GM23338 (cell line): ENCODE measurements around the gene POLR2H. TPM values are rescaled to one million over a fixed set of nuclear protein-coding genes. Genes with fewer than 3 reads are reported as not detected.
A peak's percentile ranks its signal among the peaks of the same experiment; 100 is the strongest.

Experiments used
- ATAC-seq: fragments of 200-7000 bp; cut with Tn5 transposase; 3 replicates; pipeline ENCODE4 v1.9.1; 2020
- DNase-seq: peaks from one replicate; pipeline ENCODE4 v3.0.0-alpha.2; 2015; ENCODE audit warnings: low spot score
- H2AFZ ChIP-seq: fragments of 200-600 bp; sonication (generic); 2 replicates; pipeline ENCODE4 v1.8.0; 2016; ENCODE audit warnings: antibody characterized with exemption, mild to moderate bottlenecking, moderate library complexity
- H3F3A ChIP-seq: fragments of 200-600 bp; sonication (generic); replicated peaks from 2 replicates; pipeline ENCODE4 v1.8.0; 2017; ENCODE audit warnings: antibody characterized with exemption, mixed run types, low read depth
- H3K27ac ChIP-seq: fragments of 200-600 bp; sonication (generic); 2 replicates; pipeline ENCODE4 v1.6.1; 2016; ENCODE audit warnings: low read depth
- H3K27me3 ChIP-seq: fragments of 200-600 bp; sonication (generic); 2 replicates; pipeline ENCODE4 v1.8.0; 2016; ENCODE audit warnings: mild to moderate bottlenecking, mixed run types, moderate library complexity; ENCODE audit not compliant: insufficient read depth
- H3K36me3 ChIP-seq: fragments of 200-600 bp; sonication (generic); 2 replicates; pipeline ENCODE4 v1.8.0; 2016; ENCODE audit warnings: mild to moderate bottlenecking; ENCODE audit not compliant: insufficient read depth
- H3K4me1 ChIP-seq: fragments of 200-600 bp; sonication (generic); 2 replicates; pipeline ENCODE4 v1.8.0; 2016; ENCODE audit warnings: mild to moderate bottlenecking, moderate library complexity; ENCODE audit not compliant: insufficient read depth
- H3K4me2 ChIP-seq: fragments of 200-600 bp; sonication (generic); 2 replicates; pipeline ENCODE4 v1.7.1; 2017; ENCODE audit warnings: mixed run types
- H3K4me3 ChIP-seq: fragments of 200-600 bp; sonication (generic); 2 replicates; pipeline ENCODE4 v1.6.1; 2016; ENCODE audit warnings: mixed run types
- H3K79me2 ChIP-seq: fragments of 200-600 bp; sonication (generic); replicated peaks from 2 replicates; pipeline ENCODE4 v1.8.0; 2017; ENCODE audit warnings: mild to moderate bottlenecking; ENCODE audit not compliant: insufficient read depth
- H3K9me2 ChIP-seq: fragments of 200-600 bp; sonication (generic); 2 replicates; pipeline ENCODE4 v1.8.0; 2017; ENCODE audit not compliant: insufficient read depth
- H4K20me1 ChIP-seq: fragments of 200-600 bp; sonication (generic); replicated peaks from 2 replicates; pipeline ENCODE4 v1.8.0; 2017; ENCODE audit warnings: mild to moderate bottlenecking; ENCODE audit not compliant: insufficient read depth
- H3K27ac Mint-ChIP-seq: 2 replicates; pipeline ENCODE4 v1.8.0; 2020; ENCODE audit warnings: inconsistent platforms, mild to moderate bottlenecking, moderate library complexity, mixed read lengths
- H3K27me3 Mint-ChIP-seq: 3 replicates; pipeline ENCODE4 v1.8.0; 2022; ENCODE audit warnings: low read depth, mild to moderate bottlenecking, moderate library complexity, mixed read lengths, inconsistent platforms; ENCODE audit not compliant: insufficient read depth, poor library complexity
- H3K36me3 Mint-ChIP-seq: 3 replicates; pipeline ENCODE4 v1.8.0; 2021; ENCODE audit warnings: low read depth, mild to moderate bottlenecking, inconsistent platforms, moderate library complexity, mixed read lengths
- H3K4me1 Mint-ChIP-seq: 3 replicates; pipeline ENCODE4 v1.8.0; 2020; ENCODE audit warnings: mild to moderate bottlenecking, inconsistent platforms, mixed read lengths
- H3K4me3 Mint-ChIP-seq: 3 replicates; pipeline ENCODE4 v1.8.0; 2021; ENCODE audit warnings: moderate library complexity, mild to moderate bottlenecking, inconsistent platforms, mixed read lengths
- H3K9me3 Mint-ChIP-seq: 3 replicates; pipeline ENCODE4 v1.8.0; 2020; ENCODE audit warnings: moderate library complexity, mild to moderate bottlenecking, inconsistent platforms, mixed read lengths
- JUNB ChIP-seq: IDR thresholded peaks from one replicate; pipeline ENCODE4 v1.6.1; 2016; ENCODE audit warnings: antibody characterized with exemption; ENCODE audit not compliant: unreplicated experiment
- NANOG ChIP-seq: IDR thresholded peaks from 2 replicates; pipeline ENCODE4 v1.6.1; 2016; ENCODE audit warnings: antibody characterized with exemption, borderline replicate concordance
- ZNF114 ChIP-seq: fragments of 250-450 bp; sonication (Bioruptor Pico); IDR thresholded peaks from 2 replicates; pipeline ENCODE4 v1.5.0; 2020; ENCODE audit warnings: mild to moderate bottlenecking, moderate library complexity
- polyA plus RNA-seq: library from polyadenylated mRNA; unstranded; fragments of >200 nt; fragmentation: Nextera tagmentation; extraction: Ambion mirVana; gene quantifications from 2 replicates; pipeline ENCODE4 v1.2.1, GENCODE V29; 2016
- total RNA-seq: library from RNA; depleted of rRNA; stranded (reverse); fragments of >200 nt; shearing (Covaris generic); gene quantifications from 2 replicates; pipeline ENCODE4 v1.2.3, GENCODE V29; 2014
- TF ChIP-seq, protein P1 (sequence below): IDR thresholded peaks from one replicate; pipeline ENCODE4 v1.6.1; 2018; ENCODE audit warnings: antibody characterized with exemption; ENCODE audit not compliant: unreplicated experiment
- TF ChIP-seq, protein P2 (sequence below): fragments of 250-450 bp; sonication (Bioruptor Pico); IDR thresholded peaks from 2 replicates; pipeline ENCODE4 v1.5.0; 2020; ENCODE audit warnings: mild to moderate bottlenecking, moderate library complexity

POLR2H gene
- total and polyA plus RNA-seq, 2 experiments from 2014 or later = 190 to 199 TPM

DNA sequence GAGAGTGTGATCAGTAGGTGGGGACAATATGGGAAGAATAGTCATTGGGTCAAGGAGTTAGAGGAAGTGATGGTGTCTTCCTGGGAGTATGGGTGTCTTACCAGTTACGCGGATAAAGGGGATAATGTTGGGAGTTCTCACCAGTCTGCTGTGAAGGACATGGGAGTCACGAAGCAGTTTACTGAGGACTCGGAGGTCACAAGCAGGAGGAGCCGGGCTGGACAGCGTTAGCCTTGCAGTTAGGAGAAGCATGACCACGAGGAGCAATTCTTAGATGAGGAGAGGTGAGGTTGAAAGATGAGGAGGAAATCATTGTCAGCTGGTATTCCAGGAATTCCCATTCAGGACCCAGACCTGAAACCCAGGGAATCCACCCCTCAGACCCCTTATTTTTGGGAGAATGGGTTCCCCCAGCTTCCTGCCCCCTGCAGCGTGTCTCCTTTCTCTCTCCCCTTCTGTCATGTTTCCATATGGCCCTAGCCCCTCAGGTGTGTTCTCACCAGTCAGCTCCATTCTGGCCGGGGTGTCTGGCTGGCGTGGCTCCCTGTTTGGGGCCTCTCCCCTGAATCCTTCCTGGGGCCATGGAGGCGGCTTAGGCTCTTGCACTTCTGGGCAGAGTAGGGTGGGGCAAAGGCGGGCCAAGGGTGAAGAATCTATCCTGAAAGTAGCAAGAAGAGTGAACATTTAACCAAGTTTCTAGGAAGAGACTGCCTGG, 14.4 kb downstream of the POLR2H start:
- H3K27me3 ChIP-seq = peaks cover 29% of the 10 kb centered on the region
- no peak overlapping the region for H2AFZ ChIP-seq
- Mint-ChIP-seq H3K36me3 (no peaks in the 10 kb centered on the region), H3K4me1 (peaks cover 58% of the 10 kb centered on the region), H3K27ac (no peak overlapping the region), H3K9me3 (no peaks in the 10 kb centered on the region), H3K27me3 (peaks cover 40% of the 10 kb centered on the region), H3K4me3 (no peak overlapping the region)
- H4K20me1 ChIP-seq = peaks cover 4% of the 10 kb centered on the region; the same call in 1 of the 2 replicates
- peaks cover 8% of the 10 kb centered on the region; the same call in 1 of the 2 replicates for H3F3A ChIP-seq
- ATAC-seq (no peak), DNase-seq (peak; percentile 54)
- no peaks in the 10 kb centered on the region for H3K9me2 ChIP-seq
- H3K4me1 ChIP-seq = peaks cover 50% of the 10 kb centered on the region
- TF ChIP-seq ZNF114 (CRISPR knock-in tag) (no peak), NANOG (no peak), JUNB (no peak)
- TF ChIP-seq, protein P1, sequence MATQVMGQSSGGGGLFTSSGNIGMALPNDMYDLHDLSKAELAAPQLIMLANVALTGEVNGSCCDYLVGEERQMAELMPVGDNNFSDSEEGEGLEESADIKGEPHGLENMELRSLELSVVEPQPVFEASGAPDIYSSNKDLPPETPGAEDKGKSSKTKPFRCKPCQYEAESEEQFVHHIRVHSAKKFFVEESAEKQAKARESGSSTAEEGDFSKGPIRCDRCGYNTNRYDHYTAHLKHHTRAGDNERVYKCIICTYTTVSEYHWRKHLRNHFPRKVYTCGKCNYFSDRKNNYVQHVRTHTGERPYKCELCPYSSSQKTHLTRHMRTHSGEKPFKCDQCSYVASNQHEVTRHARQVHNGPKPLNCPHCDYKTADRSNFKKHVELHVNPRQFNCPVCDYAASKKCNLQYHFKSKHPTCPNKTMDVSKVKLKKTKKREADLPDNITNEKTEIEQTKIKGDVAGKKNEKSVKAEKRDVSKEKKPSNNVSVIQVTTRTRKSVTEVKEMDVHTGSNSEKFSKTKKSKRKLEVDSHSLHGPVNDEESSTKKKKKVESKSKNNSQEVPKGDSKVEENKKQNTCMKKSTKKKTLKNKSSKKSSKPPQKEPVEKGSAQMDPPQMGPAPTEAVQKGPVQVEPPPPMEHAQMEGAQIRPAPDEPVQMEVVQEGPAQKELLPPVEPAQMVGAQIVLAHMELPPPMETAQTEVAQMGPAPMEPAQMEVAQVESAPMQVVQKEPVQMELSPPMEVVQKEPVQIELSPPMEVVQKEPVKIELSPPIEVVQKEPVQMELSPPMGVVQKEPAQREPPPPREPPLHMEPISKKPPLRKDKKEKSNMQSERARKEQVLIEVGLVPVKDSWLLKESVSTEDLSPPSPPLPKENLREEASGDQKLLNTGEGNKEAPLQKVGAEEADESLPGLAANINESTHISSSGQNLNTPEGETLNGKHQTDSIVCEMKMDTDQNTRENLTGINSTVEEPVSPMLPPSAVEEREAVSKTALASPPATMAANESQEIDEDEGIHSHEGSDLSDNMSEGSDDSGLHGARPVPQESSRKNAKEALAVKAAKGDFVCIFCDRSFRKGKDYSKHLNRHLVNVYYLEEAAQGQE = peak; percentile 7
- TF ChIP-seq, protein P2, sequence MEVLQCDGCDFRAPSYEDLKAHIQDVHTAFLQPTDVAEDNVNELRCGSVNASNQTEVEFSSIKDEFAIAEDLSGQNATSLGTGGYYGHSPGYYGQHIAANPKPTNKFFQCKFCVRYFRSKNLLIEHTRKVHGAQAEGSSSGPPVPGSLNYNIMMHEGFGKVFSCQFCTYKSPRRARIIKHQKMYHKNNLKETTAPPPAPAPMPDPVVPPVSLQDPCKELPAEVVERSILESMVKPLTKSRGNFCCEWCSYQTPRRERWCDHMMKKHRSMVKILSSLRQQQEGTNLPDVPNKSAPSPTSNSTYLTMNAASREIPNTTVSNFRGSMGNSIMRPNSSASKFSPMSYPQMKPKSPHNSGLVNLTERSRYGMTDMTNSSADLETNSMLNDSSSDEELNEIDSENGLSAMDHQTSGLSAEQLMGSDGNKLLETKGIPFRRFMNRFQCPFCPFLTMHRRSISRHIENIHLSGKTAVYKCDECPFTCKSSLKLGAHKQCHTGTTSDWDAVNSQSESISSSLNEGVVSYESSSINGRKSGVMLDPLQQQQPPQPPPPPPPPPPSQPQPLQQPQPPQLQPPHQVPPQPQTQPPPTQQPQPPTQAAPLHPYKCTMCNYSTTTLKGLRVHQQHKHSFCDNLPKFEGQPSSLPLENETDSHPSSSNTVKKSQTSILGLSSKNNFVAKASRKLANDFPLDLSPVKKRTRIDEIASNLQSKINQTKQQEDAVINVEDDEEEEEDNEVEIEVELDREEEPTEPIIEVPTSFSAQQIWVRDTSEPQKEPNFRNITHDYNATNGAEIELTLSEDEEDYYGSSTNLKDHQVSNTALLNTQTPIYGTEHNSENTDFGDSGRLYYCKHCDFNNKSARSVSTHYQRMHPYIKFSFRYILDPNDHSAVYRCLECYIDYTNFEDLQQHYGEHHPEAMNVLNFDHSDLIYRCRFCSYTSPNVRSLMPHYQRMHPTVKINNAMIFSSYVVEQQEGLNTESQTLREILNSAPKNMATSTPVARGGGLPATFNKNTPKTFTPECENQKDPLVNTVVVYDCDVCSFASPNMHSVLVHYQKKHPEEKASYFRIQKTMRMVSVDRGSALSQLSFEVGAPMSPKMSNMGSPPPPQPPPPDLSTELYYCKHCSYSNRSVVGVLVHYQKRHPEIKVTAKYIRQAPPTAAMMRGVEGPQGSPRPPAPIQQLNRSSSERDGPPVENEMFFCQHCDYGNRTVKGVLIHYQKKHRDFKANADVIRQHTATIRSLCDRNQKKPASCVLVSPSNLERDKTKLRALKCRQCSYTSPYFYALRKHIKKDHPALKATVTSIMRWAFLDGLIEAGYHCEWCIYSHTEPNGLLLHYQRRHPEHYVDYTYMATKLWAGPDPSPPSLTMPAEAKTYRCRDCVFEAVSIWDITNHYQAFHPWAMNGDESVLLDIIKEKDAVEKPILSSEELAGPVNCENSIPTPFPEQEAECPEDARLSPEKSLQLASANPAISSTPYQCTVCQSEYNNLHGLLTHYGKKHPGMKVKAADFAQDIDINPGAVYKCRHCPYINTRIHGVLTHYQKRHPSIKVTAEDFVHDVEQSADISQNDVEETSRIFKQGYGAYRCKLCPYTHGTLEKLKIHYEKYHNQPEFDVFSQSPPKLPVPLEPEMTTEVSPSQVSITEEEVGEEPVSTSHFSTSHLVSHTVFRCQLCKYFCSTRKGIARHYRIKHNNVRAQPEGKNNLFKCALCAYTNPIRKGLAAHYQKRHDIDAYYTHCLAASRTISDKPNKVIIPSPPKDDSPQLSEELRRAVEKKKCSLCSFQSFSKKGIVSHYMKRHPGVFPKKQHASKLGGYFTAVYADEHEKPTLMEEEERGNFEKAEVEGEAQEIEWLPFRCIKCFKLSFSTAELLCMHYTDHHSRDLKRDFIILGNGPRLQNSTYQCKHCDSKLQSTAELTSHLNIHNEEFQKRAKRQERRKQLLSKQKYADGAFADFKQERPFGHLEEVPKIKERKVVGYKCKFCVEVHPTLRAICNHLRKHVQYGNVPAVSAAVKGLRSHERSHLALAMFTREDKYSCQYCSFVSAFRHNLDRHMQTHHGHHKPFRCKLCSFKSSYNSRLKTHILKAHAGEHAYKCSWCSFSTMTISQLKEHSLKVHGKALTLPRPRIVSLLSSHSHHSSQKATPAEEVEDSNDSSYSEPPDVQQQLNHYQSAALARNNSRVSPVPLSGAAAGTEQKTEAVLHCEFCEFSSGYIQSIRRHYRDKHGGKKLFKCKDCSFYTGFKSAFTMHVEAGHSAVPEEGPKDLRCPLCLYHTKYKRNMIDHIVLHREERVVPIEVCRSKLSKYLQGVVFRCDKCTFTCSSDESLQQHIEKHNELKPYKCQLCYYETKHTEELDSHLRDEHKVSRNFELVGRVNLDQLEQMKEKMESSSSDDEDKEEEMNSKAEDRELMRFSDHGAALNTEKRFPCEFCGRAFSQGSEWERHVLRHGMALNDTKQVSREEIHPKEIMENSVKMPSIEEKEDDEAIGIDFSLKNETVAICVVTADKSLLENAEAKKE (CRISPR knock-in tag) = no peak
- no peaks in the 10 kb centered on the region for H3K79me2 ChIP-seq
- H3K36me3 ChIP-seq = no peaks in the 10 kb centered on the region
- H3K4me2 ChIP-seq = 0 out of 2 replicates have a peak overlapping the region, but pooled peaks have one; percentile 40
- H3K27ac ChIP-seq = no peak overlapping the region
- no peak overlapping the region for H3K4me3 ChIP-seq
